ENCODE results near the gene VSTM4.

DNA sequence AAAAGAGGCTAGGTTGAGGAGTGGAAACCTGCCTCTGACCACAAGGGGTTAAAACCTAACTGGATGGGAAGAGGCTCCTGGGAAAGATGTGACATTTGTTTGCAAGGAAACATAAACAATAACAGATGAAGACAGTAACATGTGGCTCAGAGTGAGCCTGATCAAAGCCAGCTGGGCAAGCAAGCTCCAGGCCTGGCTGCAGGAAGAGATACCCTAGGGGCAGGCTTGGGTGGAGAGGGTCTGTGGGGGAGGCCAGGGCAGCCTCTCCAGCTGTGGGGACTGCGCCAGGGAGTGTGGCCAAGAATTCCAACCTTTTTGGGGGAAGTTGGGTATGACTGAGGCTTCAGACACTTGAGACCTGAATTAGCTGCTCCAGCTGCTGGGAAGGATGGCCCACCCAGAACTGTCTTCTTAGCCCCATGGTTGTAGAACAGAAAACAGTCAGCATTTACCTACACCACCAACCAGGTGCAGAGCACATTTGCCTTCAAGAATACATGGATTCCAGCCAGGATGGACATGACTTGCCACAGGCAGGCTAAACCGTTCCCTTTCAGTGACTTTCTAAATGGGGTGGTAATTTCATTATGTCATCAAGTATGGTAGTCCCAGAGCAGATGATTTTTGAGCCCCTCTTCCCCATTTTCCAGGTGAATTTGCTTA is 28.9 kb upstream of the VSTM4 start:
- TF ChIP-seq CTCF (IDR thresholded peaks at IDR 0.05) = no peak
- TF ChIP-seq TCF7L2 (IDR thresholded peaks at IDR 0.05; ENCODE audit: low read depth, low read length) = no peak
